ENCODE measurements around the gene ARHGEF28. TPM values are rescaled to one million over a fixed set of nuclear protein-coding genes. Genes with fewer than 3 reads are reported as not detected.

Gene ARHGEF28
- total RNA-seq, 1 experiment from 2014 or later: 6.1 TPM

DNA sequence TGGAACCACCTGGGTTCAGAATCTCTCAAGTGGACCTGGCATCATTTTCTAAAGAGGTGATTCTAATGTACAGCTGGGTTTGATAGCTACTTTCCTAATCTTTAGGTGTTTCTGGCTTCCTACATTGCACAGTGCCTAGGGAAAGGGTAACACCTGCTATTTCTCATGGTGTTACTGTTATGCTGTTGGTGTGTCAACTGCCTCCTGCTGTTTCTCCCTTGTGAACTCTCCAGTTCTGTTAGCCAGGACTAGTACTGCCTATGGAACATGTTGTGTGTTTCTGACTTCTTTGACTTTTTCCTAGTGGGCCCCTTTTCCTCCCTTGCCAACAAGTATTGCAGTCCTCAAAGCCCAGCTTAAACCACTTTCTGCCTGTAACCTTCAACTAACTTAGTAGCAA, 5.5 kb downstream of the ARHGEF28 start:
- Histone ChIP-seq H3K27ac (ENCODE audit: low read depth, low read length) (no peak overlapping the region), H4K20me1 (ENCODE audit: insufficient read depth) (no peaks in the 10 kb centered on the region), H3K9me2 (ENCODE audit: insufficient read depth) (no peaks in the 10 kb centered on the region), H3K36me3 (ENCODE audit: control insufficient read depth in 1 of 2, insufficient read depth in 2 of 2, low read length in 2 of 2) (no peaks in the 10 kb centered on the region), H3K9me3 (ENCODE audit: control insufficient read depth in 1 of 2, insufficient read depth in 1 of 2, low read depth in 1 of 2, low read length in 2 of 2) (no peaks in the 10 kb centered on the region), H3K4me2 (ENCODE audit: low read length) (no peak overlapping the region), H3K4me1 (ENCODE audit: control insufficient read depth in 1 of 2, insufficient read depth in 2 of 2, low read length in 2 of 2) (peaks cover 0 to 9% of the 10 kb centered on the region in 2 experiments; a peak in 2 of 4 replicates), H3K79me2 (ENCODE audit: insufficient read depth, low read length) (no peaks in the 10 kb centered on the region), H2AFZ (ENCODE audit: low read depth, low read length, poor library complexity, severe bottlenecking) (no peak overlapping the region), H3K4me3 (replicated peaks in 1 of 2; ENCODE audit: low read depth in 1 of 2, low read length in 2 of 2) (no peak overlapping the region), H3K27me3 (ENCODE audit: insufficient read depth, low read length) (no peaks in the 10 kb centered on the region), H3K9ac (ENCODE audit: low read length) (no peak overlapping the region)
- DNase-seq (ENCODE audit: low read depth, low spot score) (no peak), ATAC-seq (no peak)
- intact Hi-C loops (cut with micrococcal nuclease): no loop called here
- TF ChIP-seq, protein P1, sequence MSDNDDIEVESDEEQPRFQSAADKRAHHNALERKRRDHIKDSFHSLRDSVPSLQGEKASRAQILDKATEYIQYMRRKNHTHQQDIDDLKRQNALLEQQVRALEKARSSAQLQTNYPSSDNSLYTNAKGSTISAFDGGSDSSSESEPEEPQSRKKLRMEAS (IDR thresholded peaks at IDR 0.05): no peak
- no peak for TF ChIP-seq RAD21 (IDR thresholded peaks at IDR 0.05; ENCODE audit: low read depth)
- no peak for TF ChIP-seq ELF1 (IDR thresholded peaks at IDR 0.05; ENCODE audit: borderline replicate concordance, low read depth)
- TF ChIP-seq ZNF274 (IDR thresholded peaks at IDR 0.05; ENCODE audit: low read depth, low read length): no peak
- no peak for TF ChIP-seq POLR2AphosphoS5 (IDR thresholded peaks at IDR 0.05; ENCODE audit: low read depth, low read length)
- TF ChIP-seq TCF7L2 (IDR thresholded peaks at IDR 0.05; ENCODE audit: borderline replicate concordance, extremely low read depth, insufficient read depth, insufficient read length): no peak
- TF ChIP-seq SIN3A (IDR thresholded peaks at IDR 0.05; ENCODE audit: low read depth): no peak
- no peak for TF ChIP-seq FOSL1 (IDR thresholded peaks at IDR 0.05; ENCODE audit: low read depth)
- no peak for TF ChIP-seq ZFX (IDR thresholded peaks at IDR 0.05)
- TF ChIP-seq CEBPB (IDR thresholded peaks at IDR 0.05; ENCODE audit: low read depth): no peak
- TF ChIP-seq YY1 (IDR thresholded peaks at IDR 0.05; ENCODE audit: extremely low read depth, insufficient replicate concordance, low read depth, low read length): no peak
- TF ChIP-seq EZH2 (IDR thresholded peaks at IDR 0.05): no peak
- no peak for TF ChIP-seq CBX3 (IDR thresholded peaks at IDR 0.05; ENCODE audit: low read depth)
- no peak for TF ChIP-seq JUND (IDR thresholded peaks at IDR 0.05)
- no peak for TF ChIP-seq EZH2phosphoT487 (IDR thresholded peaks at IDR 0.05; ENCODE audit: borderline replicate concordance)
- no peak for TF ChIP-seq CTCF (IDR thresholded peaks at IDR 0.05 in 2 of 3, conservative IDR thresholded peaks at IDR 0.05 in 1 of 3; ENCODE audit: borderline replicate concordance in 1 of 3, insufficient read depth in 1 of 3, low read depth in 2 of 3, low read length in 2 of 3)
- RAD21 ChIA-PET (ENCODE audit: low non-redundant PET in 1 of 2, low total read pairs in 2 of 2, uncharacterized antibody in 2 of 2, unreplicated experiment in 2 of 2): no interaction called here
- POLR2A ChIA-PET: no interaction called here
- no TSS peak for BruUV-seq (replicated peaks)
- CTCF ChIA-PET: no interaction called here
